Caco-2 (cell line): ENCODE measurements around the gene NFE2L1. TPM values are rescaled to one million over a fixed set of nuclear protein-coding genes. Genes with fewer than 3 reads are reported as not detected.

Source experiments
- BruUV-seq: library from RNA; stranded (reverse); fragments of 400-500 nt; replicated peaks from 2 replicates; lab custom pipeline; 2021; lab: Mats Ljungman, UMichigan
- CTCF ChIA-PET: fragments of 300-600 bp; sonication (Branson Sonifier 250); formaldehyde crosslinking; loops from one replicate; lab custom pipeline; 2022; ENCODE audit warnings: antibody characterized with exemption; lab: Charles Lee
- POLR2A ChIA-PET: fragments of 300-600 bp; sonication (Branson Sonifier 250); formaldehyde crosslinking; loops from one replicate; lab custom pipeline; 2022; ENCODE audit warnings: antibody characterized with exemption; lab: Charles Lee
- DNase-seq, 2 experiments: peaks; one replicate each; pipeline versions ENCODE4 v3.0.0 to v3.0.0-alpha.2; 2020 to 2022
- H3K27me3 ChIP-seq: replicated peaks from 2 replicates; pipeline ENCODE4 v1.6.0; 2011; ENCODE audit warnings: low read length; ENCODE audit not compliant: control insufficient read depth, insufficient read depth
- H3K36me3 ChIP-seq: 2 replicates; pipeline ENCODE4 v1.5.1; 2011; ENCODE audit warnings: low read length; ENCODE audit not compliant: control insufficient read depth, insufficient read depth
- H3K4me1 ChIP-seq: fragments of 250-450 bp; sonication (Bioruptor Pico); 2 replicates; pipeline ENCODE4 v1.5.1; 2020; ENCODE audit warnings: mild to moderate bottlenecking
- H3K4me3 ChIP-seq: 2 replicates; pipeline ENCODE4 v1.5.1; 2011; ENCODE audit warnings: low read depth, mild to moderate bottlenecking, control low read depth, low read length
- H3K9me3 ChIP-seq: fragments of 250-450 bp; sonication (Bioruptor Pico); 2 replicates; pipeline ENCODE4 v1.5.1; 2020; ENCODE audit warnings: mild to moderate bottlenecking, moderate library complexity
- H3K27ac Mint-ChIP-seq: one replicate; pipeline ENCODE4 v1.8.0; 2022; ENCODE audit warnings: mixed read lengths; ENCODE audit not compliant: unreplicated experiment
- H3K27me3 Mint-ChIP-seq: one replicate; pipeline ENCODE4 v1.8.0; 2022; ENCODE audit warnings: mixed read lengths; ENCODE audit not compliant: insufficient read depth, unreplicated experiment
- H3K36me3 Mint-ChIP-seq: one replicate; pipeline ENCODE4 v1.8.0; 2022; ENCODE audit warnings: mild to moderate bottlenecking, mixed read lengths; ENCODE audit not compliant: insufficient read depth, unreplicated experiment
- H3K4me1 Mint-ChIP-seq: one replicate; pipeline ENCODE4 v1.8.0; 2022; ENCODE audit warnings: low read depth, mixed read lengths; ENCODE audit not compliant: unreplicated experiment
- H3K4me3 Mint-ChIP-seq: one replicate; pipeline ENCODE4 v1.8.0; 2022; ENCODE audit warnings: mild to moderate bottlenecking, moderate library complexity, mixed read lengths; ENCODE audit not compliant: unreplicated experiment
- H3K9me3 Mint-ChIP-seq: one replicate; pipeline ENCODE4 v1.8.0; 2022; ENCODE audit warnings: mixed read lengths; ENCODE audit not compliant: unreplicated experiment
- CTCF ChIP-seq, 2 experiments: fragments of 200-600 bp in 1 of 2; IDR thresholded peaks; 1 replicate in 1 of 2; 2 replicates in 1 of 2; pipeline versions ENCODE4 v1.5.1 to v1.8.0; 2011 to 2022; ENCODE audit warnings: antibody characterized with exemption in 1 of 2, control low read depth in 1 of 2, inconsistent platforms in 1 of 2, low read depth in 1 of 2, low read length in 1 of 2, mild to moderate bottlenecking in 1 of 2, moderate library complexity in 1 of 2; ENCODE audit not compliant: insufficient read depth in 1 of 2, severe bottlenecking in 1 of 2, unreplicated experiment in 1 of 2
- intact Hi-C: fragments of 100-400 bp; cut with micrococcal nuclease; formaldehyde crosslinking; loops from one replicate; pipeline ENCODE4 v1.10.0; 2022; ENCODE audit not compliant: unreplicated experiment
- total RNA-seq: library from RNA; stranded (reverse); gene quantifications from 2 replicates; pipeline ENCODE4 v1.2.3, GENCODE V29; 2022

NFE2L1 gene
- total RNA-seq, 1 experiment from 2014 or later, result 356 TPM

DNA sequence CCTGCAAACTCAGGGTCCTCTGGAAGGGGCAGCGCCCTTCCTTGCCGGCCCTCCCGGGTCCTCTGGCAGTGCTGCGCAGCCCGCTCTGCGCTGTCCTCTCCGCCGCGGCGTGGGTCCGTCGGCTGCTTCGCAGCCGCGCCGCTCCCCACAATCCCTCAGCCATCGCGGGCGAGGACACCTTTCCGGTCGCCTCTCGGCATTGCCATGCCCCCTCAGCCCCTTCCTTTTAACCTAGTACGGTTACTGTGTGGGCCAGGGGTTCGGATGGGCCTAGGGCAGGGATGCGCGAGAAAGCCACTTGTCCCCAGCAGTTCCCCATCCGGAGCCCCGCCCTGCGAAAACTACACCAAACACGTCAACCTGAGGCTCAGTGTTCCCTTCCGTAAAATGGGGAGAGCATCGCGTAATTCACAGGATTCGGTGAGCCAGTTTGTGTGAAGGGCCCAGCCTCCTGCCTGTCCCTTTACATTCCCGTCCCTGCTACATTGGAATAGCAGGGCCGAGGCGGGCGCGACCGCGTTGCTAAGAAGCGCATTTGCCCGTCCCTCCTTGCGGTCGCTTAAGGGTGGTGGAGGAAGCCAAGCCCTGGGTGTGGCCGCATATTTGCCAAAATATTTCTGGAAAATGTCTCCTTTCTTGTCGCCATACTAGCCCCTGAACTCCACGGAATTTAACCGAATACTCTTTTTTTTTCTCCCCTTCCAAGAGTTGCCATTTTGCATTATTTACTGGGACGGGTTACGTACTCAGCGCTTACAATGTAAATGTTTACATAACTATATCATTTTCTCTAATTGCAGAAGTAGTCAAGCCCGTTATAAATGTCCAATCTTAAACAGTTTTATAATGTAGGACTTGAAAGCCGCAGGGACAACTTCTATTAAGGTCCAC is 23.8 kb upstream of the NFE2L1 start:
- Mint-ChIP-seq H3K4me3 (peak overlapping the region; percentile 87), H3K9me3 (no peaks in the 10 kb centered on the region), H3K27ac (peak overlapping the region; percentile 89), H3K4me1 (peaks cover 34% of the 10 kb centered on the region), H3K27me3 (peaks cover 20% of the 10 kb centered on the region), H3K36me3 (peaks cover 13% of the 10 kb centered on the region)
- BruUV-seq, result no TSS peak
- H3K4me3 ChIP-seq, result peak overlapping the region; percentile 36
- DNase-seq, result peak; percentile 68 to 74
- peaks cover 26% of the 10 kb centered on the region for H3K4me1 ChIP-seq
- CTCF ChIA-PET, result interaction anchor here (0.5 to 3.6 kb wide), 42 partner anchors 8 to 1390 kb away, joined by 3 to 225 read pairs (median 6); partner anchors contain the start of genes CBX1, CDK5RAP3, NFE2L1 and PHB1
- H3K27me3 ChIP-seq, result peaks cover 5% of the 10 kb centered on the region
- TF ChIP-seq CTCF (IDR thresholded peaks at IDR 0.05; ENCODE audit: insufficient read depth in 1 of 2, low read depth in 1 of 2, low read length in 1 of 2, severe bottlenecking in 1 of 2, unreplicated experiment in 1 of 2), result no peak
- intact Hi-C loops, result loop anchor here (1.0 to 10.0 kb wide), 11 partner anchors 13 to 594 kb away; partner anchors contain the start of genes CBX1, COPZ2 and NFE2L1
- H3K9me3 ChIP-seq, result no peaks in the 10 kb centered on the region
- POLR2A ChIA-PET, result interaction anchor here (0.6 to 1.3 kb wide), 9 partner anchors 13 to 106 kb away, joined by 3 to 26 read pairs (median 4); partner anchors contain the start of genes COPZ2, NFE2L1, PNPO and SNX11
- no peaks in the 10 kb centered on the region for H3K36me3 ChIP-seq

DNA sequence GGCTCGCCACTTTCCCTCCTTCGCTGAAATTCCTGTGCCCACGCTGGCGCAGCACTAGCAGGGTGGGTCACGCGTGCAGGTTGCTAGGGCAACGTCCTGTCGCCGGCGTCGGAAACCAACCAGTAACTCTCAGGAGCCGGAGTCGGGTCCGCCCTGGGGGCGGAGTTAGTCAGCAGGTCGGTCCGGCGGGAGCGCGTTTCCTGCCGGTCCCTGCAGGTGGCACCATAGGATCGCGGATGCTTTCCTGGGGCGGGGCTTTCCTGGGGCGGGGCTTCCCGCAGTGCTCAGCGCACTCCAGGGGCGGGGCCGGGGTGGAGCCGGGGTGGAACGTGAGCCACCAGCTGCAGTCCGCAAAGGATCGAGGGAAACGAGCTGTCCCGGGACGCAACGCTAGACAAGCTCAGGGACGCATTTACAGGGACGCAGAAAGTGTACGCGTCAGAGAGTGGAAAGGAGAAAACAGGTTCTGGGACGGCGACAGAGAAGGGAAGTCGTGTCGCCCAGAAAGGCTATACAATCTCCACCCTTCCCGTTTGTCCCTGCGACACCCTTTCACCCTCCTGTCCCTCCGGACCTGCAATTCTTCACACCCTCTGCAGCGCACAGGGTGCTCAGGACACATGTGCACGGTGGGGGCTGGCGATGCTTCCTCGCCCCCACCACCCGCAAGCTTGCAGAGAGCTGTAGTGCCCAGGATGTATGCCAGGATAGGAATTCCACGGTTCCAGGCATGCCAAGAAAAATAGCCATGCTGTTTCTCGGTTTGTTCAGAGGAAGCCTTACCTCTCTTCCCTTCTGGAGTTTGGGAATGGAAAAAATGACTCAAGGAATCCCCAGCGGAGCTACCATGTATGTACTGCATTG is 22.9 kb upstream of the NFE2L1 start:
- POLR2A ChIA-PET, result interaction anchor here (0.5 to 1.3 kb wide), 14 partner anchors 12 to 375 kb away, joined by 3 to 26 read pairs (median 4); partner anchors contain the start of genes COPZ2, NFE2L1, PNPO and SNX11
- Mint-ChIP-seq H3K4me1 (peaks cover 34% of the 10 kb centered on the region), H3K4me3 (peak overlapping the region; percentile 87), H3K27ac (peak overlapping the region; percentile 89), H3K36me3 (peaks cover 13% of the 10 kb centered on the region), H3K27me3 (peaks cover 17% of the 10 kb centered on the region), H3K9me3 (no peaks in the 10 kb centered on the region)
- H3K4me3 ChIP-seq, result peak overlapping the region; percentile 43
- TF ChIP-seq CTCF (IDR thresholded peaks at IDR 0.05; ENCODE audit: insufficient read depth in 1 of 2, low read depth in 1 of 2, low read length in 1 of 2, severe bottlenecking in 1 of 2, unreplicated experiment in 1 of 2), result peak; percentile 98 to 100
- no peaks in the 10 kb centered on the region for H3K9me3 ChIP-seq
- intact Hi-C loops, result loop anchor here (1.0 to 10.0 kb wide), 11 partner anchors 12 to 594 kb away; partner anchors contain the start of genes CBX1, COPZ2 and NFE2L1
- H3K4me1 ChIP-seq, result peaks cover 26% of the 10 kb centered on the region
- H3K36me3 ChIP-seq, result no peaks in the 10 kb centered on the region
- DNase-seq, result peak; percentile 100
- CTCF ChIA-PET, result interaction anchor here (0.5 to 3.6 kb wide), 66 partner anchors 8 to 1389 kb away, joined by 3 to 225 read pairs (median 5); partner anchors contain the start of genes CBX1, CDK5RAP3, NFE2L1 and PHB1
- peaks cover 5% of the 10 kb centered on the region for H3K27me3 ChIP-seq
- BruUV-seq, result no TSS peak
